SHP77 treated with DMSO at 0.1 percent for 48 hours (cell line): ENCODE results near the gene RPSA.
"Not testable (repeated sequence)": the region's sequence is repeated elsewhere in the genome, so short reads cannot be mapped to it uniquely, and the experiment has no call there.

Experiments
- DNase-seq: peaks from one replicate; lab custom pipeline; 2025; lab: John Stamatoyannopoulos, UW

Gene RPSA

GRCh38 chr3:39388741-39389248 is 17.7 kb upstream of the RPSA start:
- no peak for DNase-seq

GRCh38 chr3:39390181-39390580 is 16.3 kb upstream of the RPSA start:
- DNase-seq = no peak

GRCh38 chr3:39396690-39397089 is 9.8 kb upstream of the RPSA start:
- DNase-seq = no peak

- no peak for DNase-seq
These were observed 7.8 kb upstream of the RPSA start for GRCh38 chr3:39398700-39399099.

- no peak for DNase-seq
These were observed 4.5 kb upstream of the RPSA start for GRCh38 chr3:39401983-39402382.

- DNase-seq = no peak
These were observed 1.4 kb upstream of the RPSA start for GRCh38 chr3:39404943-39405686.

GRCh38 chr3:39405687-39406367 is 693 bp upstream of the RPSA start:
- no peak for DNase-seq

- DNase-seq = no peak
These were observed 724 bp downstream of the RPSA start for GRCh38 chr3:39407259-39407629.

- DNase-seq = no peak
These were observed 1.4 kb downstream of the RPSA start for GRCh38 chr3:39407773-39408492.

GRCh38 chr3:39408493-39409372 is 2.2 kb downstream of the RPSA start:
- DNase-seq = no peak

GRCh38 chr3:39409514-39410136 is 3.1 kb downstream of the RPSA start:
- DNase-seq = no peak

GRCh38 chr3:39410893-39411292 is 4.4 kb downstream of the RPSA start:
- no peak for DNase-seq

GRCh38 chr3:39412668-39413260 is 6.2 kb downstream of the RPSA start:
- no peak for DNase-seq

GRCh38 chr3:39413691-39414420 is 7.3 kb downstream of the RPSA start:
- DNase-seq = no peak

GRCh38 chr3:39414421-39414907 is 7.9 kb downstream of the RPSA start:
- DNase-seq = no peak

- DNase-seq = not testable (repeated sequence)
These were observed 8.8 kb downstream of the RPSA start for GRCh38 chr3:39415302-39415701.

- no peak for DNase-seq
These were observed 9.5 kb downstream of the RPSA start for GRCh38 chr3:39415983-39416382.

GRCh38 chr3:39416998-39417397 is 10.5 kb downstream of the RPSA start:
- DNase-seq = not testable (repeated sequence)

- not testable (repeated sequence) for DNase-seq
These were observed 12.2 kb downstream of the RPSA start for GRCh38 chr3:39418556-39419225.
